Parathyroid adenoma (tissue), 2 donors: ENCODE data around the gene MAP7.
"Not testable (repeated sequence)": the region's sequence is repeated elsewhere in the genome, so short reads cannot be mapped to it uniquely, and the experiment has no call there.

ENCODE experiments used
- H2AFZ ChIP-seq: fragments of 300-600 bp; sonication (generic); one replicate; pipeline ENCODE4 v1.7.0; 2017; ENCODE audit warnings: antibody characterized with exemption, mild to moderate bottlenecking
- H3K27ac ChIP-seq: fragments of 300-600 bp; sonication (generic); one replicate; pipeline ENCODE4 v1.7.0; 2017
- H3K27me3 ChIP-seq: fragments of 300-600 bp; sonication (generic); one replicate; pipeline ENCODE4 v1.7.0; 2017; ENCODE audit warnings: low read length; ENCODE audit not compliant: control insufficient read depth, insufficient read depth
- H3K36me3 ChIP-seq: fragments of 300-600 bp; sonication (generic); one replicate; pipeline ENCODE4 v1.7.0; 2017; ENCODE audit warnings: low read length; ENCODE audit not compliant: control insufficient read depth, insufficient read depth
- H3K4me1 ChIP-seq: fragments of 300-600 bp; sonication (generic); one replicate; pipeline ENCODE4 v1.7.0; 2017; ENCODE audit warnings: control low read depth
- H3K4me2 ChIP-seq: fragments of 300-600 bp; sonication (generic); one replicate; pipeline ENCODE4 v1.7.0; 2017; ENCODE audit warnings: low read length
- H3K4me3 ChIP-seq: fragments of 300-600 bp; sonication (generic); one replicate; pipeline ENCODE4 v1.7.0; 2017; ENCODE audit warnings: low read depth, low read length
- H3K79me2 ChIP-seq: fragments of 300-600 bp; sonication (generic); one replicate; pipeline ENCODE4 v1.7.0; 2017; ENCODE audit warnings: control low read depth
- H3K9ac ChIP-seq: fragments of 300-600 bp; sonication (generic); one replicate; pipeline ENCODE4 v1.7.0; 2017; ENCODE audit warnings: mild to moderate bottlenecking
- H3K9me3 ChIP-seq: fragments of 300-600 bp; sonication (generic); one replicate; pipeline ENCODE4 v1.7.0; 2017; ENCODE audit warnings: low read length; ENCODE audit not compliant: control insufficient read depth
- CTCF ChIP-seq: fragments of 300-600 bp; sonication (generic); IDR thresholded peaks from one replicate; pipeline ENCODE4 v1.7.0; 2017; ENCODE audit warnings: antibody characterized with exemption, mild to moderate bottlenecking
- donor health status: primary hyperparathyroidism.

Gene MAP7

DNA sequence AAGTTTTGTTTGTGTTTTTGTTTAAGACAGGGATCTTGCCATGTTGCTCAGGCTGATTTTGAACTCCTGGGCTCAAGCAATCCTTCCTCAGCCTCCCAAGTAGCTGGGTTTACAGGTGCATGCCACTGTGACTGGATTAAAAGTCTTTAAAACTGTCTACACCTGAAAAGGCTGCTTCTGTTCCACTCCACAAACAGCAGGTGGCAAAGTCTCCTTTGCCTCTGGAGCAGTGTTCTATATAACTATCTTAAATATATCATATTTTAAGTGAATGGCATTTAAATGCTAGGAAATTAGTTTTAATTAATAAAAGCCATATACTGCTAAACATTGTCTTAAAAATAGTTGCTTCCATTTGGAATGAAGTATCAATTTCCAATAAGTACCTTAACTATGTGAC is 171.3 kb downstream of the MAP7 start:
- Histone ChIP-seq H3K9me3 (no peaks in the 10 kb centered on the region), H3K4me2 (no peak overlapping the region), H3K4me3 (no peak overlapping the region), H3K27me3 (no peaks in the 10 kb centered on the region), H2AFZ (no peak overlapping the region), H3K36me3 (no peaks in the 10 kb centered on the region), H3K27ac (no peak overlapping the region), H3K9ac (no peak overlapping the region), H3K4me1 (no peaks in the 10 kb centered on the region), H3K79me2 (no peaks in the 10 kb centered on the region)
- TF ChIP-seq CTCF = peak; percentile 22

GRCh38 chr6:136375836-136376235 is 174.4 kb downstream of the MAP7 start:
- H3K79me2 ChIP-seq, H3K27me3 ChIP-seq, H3K4me3 ChIP-seq, H3K9me3 ChIP-seq, H3K4me2 ChIP-seq, H2AFZ ChIP-seq, H3K9ac ChIP-seq, H3K36me3 ChIP-seq, H3K27ac ChIP-seq, H3K4me1 ChIP-seq: not testable (repeated sequence)

DNA sequence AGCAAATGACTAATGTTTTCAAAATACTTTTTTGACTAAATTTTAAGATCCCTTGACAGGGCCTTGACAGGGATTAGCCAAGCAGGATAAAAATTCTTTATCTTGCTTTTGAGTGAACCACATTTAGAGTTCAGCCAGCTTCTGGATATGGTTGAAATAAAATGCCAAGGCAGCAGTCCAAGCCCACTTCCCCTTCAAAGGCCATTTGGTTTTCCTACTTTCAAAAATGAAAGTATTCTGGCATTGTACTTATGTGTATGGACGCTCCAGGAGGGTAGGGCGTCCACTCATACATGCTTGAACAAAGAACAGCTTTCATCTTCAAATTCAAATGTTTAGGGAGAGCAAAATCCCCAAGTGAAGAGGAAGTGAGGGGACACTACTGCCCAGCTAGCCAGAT is 178.3 kb downstream of the MAP7 start:
- Histone ChIP-seq H3K4me1 (peaks cover 9% of the 10 kb centered on the region), H3K36me3 (no peaks in the 10 kb centered on the region), H2AFZ (no peak overlapping the region), H3K79me2 (no peaks in the 10 kb centered on the region), H3K27me3 (no peaks in the 10 kb centered on the region), H3K27ac (peak overlapping the region; percentile 11), H3K4me2 (peak overlapping the region; percentile 25), H3K4me3 (no peak overlapping the region), H3K9ac (no peak overlapping the region), H3K9me3 (no peaks in the 10 kb centered on the region)
- TF ChIP-seq CTCF = no peak

GRCh38 chr6:136370988-136371728 is 179.1 kb downstream of the MAP7 start:
- Histone ChIP-seq H3K36me3 (no peaks in the 10 kb centered on the region), H3K4me1 (peaks cover 9% of the 10 kb centered on the region), H3K9me3 (no peaks in the 10 kb centered on the region), H3K9ac (no peak overlapping the region), H3K27ac (no peak overlapping the region), H2AFZ (no peak overlapping the region), H3K4me2 (no peak overlapping the region), H3K79me2 (no peaks in the 10 kb centered on the region), H3K4me3 (no peak overlapping the region), H3K27me3 (no peaks in the 10 kb centered on the region)
- no peak for TF ChIP-seq CTCF

- Histone ChIP-seq H3K27ac (no peak overlapping the region), H3K4me3 (no peak overlapping the region), H3K27me3 (no peaks in the 10 kb centered on the region), H2AFZ (no peak overlapping the region), H3K4me1 (peaks cover 14% of the 10 kb centered on the region), H3K9ac (no peak overlapping the region), H3K79me2 (no peaks in the 10 kb centered on the region), H3K9me3 (no peaks in the 10 kb centered on the region), H3K36me3 (no peaks in the 10 kb centered on the region), H3K4me2 (no peak overlapping the region)
- no peak for TF ChIP-seq CTCF
Observed at GRCh38 chr6:136365776-136366354, 184.4 kb downstream of the MAP7 start.
